CD4-positive, alpha-beta T cell treated with Interleukin-6 at 100 ng/mL for 8 hours (primary cell): ENCODE data around the gene NPLOC4.

Source experiments
- DNase-seq: peaks from one replicate; pipeline ENCODE4 v3.0.0-alpha.2; 2020; ENCODE audit warnings: mixed read lengths, low spot score

Gene NPLOC4

GRCh38 chr17:81545160-81545949 is 91.6 kb downstream of the NPLOC4 start:
- DNase-seq, result no peak

GRCh38 chr17:81544281-81544974 is 92.5 kb downstream of the NPLOC4 start:
- DNase-seq, result no peak

DNA sequence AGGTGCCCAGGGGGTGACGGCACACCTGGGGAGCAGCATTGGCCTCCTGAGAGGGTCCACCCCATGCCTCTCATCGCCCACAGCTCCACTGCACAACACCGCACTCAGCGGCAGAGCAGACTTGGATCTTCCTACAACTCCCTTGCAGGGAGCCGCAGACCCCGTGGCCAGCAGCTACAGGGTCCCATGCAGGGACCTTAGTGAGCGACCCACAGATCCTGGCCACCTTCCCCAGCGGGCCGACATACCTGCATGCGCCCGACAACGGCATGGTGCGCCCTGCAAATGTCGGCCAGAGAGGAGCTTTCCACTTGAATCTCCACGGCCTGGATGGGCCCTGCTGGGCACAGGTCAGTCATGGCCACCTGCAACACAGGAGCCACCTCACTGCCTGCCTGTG is 93.2 kb downstream of the NPLOC4 start:
- DNase-seq, result no peak

DNA sequence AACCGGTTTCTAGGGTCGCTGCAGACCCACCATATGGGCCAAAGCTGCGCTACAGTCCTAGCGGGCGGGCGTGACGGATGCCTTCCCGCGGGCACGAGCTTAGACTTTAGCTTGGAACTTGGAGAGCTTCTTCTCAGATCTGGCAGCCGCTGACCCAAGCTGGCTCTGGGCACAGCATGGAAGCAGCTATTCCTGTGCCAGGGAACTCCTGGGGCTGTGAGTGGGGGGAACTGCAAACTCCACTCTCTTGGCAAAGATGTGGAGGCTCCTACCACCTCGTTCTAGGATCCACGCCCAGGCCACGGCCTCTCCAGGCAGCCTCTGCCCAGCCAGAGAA is 93.6 kb downstream of the NPLOC4 start:
- no peak for DNase-seq

DNA sequence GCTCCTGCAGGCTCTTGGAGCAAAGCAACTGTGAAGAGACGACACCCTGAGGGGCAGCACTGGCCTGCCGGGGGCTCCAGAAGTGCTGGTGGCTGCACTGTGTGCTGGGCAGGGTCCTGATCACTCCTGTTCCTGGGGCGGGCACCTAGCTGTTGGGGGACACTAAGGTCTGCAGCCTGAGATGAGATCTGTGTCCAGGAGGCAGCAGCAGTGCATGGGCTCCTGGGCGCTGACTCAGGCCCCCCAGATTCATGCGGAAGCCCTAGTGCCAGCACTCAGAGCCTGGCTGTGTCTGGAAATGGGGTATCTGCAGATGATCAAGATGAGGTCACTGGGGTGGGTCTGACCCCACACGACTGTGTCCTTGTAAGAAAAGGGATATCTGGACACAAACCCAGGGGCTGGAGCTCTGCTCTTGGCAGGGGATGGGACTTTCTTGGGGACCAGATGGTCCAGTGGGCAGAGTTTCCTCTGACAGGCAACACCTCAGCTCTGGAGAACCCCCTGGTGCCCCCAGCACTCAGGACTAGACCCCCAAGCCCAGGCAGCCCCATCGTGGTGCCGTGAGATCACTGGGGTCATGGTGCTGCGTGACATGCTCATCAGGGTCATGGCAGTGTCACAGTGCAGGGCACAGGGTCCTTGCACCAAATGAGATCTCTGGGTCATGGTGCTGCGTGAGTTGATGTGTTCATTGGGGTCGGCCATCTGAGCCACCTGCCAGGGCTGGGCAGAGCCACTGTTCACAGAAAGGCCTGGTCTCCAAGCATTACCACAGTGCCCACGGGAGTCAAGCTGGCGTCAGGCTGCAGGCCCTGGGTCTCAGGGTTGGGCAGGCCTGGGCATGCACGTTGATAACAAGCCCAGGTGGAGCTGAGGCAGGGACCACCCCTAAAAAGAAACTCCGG is 94.2 kb downstream of the NPLOC4 start:
- DNase-seq, result no peak

DNA sequence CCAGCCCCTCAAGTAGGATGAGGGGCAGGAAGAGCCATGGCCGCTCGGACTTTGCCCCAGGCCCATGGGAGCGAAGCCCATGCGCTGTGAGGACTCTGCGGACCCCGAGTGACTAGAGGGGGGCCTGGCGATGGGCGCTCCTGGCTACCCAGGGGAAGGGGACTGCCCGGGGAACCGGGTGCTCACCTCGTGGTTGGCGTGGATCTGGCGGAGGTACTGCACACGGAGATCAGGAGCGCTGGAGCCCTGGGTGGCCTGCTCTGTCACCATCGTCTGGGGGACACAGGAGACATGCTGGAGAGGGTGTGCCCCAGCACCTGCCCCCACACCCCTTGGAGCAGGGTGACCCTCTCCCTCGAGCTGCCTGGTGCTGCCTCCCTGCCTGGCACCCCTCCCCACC is 95.8 kb downstream of the NPLOC4 start:
- no peak for DNase-seq

- DNase-seq, result no peak
These were observed 96.3 kb downstream of the NPLOC4 start for GRCh38 chr17:81540676-81541027.

GRCh38 chr17:81539961-81540675 is 96.8 kb downstream of the NPLOC4 start:
- DNase-seq, result no peak

DNA sequence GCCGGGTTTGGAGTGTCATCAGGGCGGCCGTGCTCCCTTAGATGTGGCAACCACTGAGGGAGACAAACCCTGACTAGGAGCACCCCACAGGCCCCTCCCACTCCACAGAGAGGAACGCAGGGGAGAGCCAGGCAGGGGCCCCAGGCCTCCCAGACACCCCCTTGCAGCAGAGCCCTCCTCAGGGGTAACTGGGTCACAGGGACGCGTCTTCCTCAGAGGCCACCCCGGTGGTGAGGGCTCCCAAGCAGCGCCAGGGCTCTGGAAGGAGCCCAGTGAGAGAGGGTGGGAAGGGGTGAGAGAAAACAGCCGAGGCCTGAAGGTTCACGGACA is 97.4 kb downstream of the NPLOC4 start:
- DNase-seq, result no peak

GRCh38 chr17:81538651-81539570 is 98.0 kb downstream of the NPLOC4 start:
- no peak for DNase-seq

DNA sequence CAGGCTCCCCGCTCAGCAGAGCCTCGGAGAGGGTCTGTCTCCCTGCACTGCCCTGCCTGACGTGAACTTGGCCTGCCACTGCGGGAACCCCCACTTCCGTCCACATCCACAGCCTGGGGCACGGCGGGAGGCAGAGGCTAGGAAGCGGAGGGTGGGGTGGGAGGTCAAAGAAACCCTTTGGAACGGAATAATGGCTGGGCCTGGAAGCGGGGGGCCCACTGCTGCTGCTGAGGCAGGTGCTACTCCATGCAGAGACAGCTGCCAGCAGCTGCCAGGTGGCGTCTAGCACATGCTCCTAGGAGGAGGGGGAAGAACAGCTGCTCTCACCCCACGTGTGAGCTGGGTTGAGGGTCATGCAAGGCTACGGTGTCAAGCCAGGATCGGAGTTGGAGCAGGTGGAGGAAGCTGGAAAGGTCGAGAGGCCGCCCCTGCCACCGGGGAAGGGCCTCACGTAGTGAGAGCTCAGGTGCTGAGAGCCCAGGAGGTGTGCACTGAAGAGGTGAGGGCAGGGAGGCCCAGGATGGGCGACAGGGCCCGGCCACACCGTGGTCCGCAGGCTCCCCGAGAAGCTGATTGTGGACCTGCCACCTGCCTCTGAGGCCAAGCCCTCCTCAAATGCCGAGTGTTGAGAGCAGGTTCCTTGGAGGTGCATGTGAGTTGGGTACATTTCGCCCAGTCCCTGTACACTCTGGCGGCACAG is 98.9 kb downstream of the NPLOC4 start:
- DNase-seq, result no peak

GRCh38 chr17:81537343-81537855 is 99.5 kb downstream of the NPLOC4 start:
- no peak for DNase-seq

DNA sequence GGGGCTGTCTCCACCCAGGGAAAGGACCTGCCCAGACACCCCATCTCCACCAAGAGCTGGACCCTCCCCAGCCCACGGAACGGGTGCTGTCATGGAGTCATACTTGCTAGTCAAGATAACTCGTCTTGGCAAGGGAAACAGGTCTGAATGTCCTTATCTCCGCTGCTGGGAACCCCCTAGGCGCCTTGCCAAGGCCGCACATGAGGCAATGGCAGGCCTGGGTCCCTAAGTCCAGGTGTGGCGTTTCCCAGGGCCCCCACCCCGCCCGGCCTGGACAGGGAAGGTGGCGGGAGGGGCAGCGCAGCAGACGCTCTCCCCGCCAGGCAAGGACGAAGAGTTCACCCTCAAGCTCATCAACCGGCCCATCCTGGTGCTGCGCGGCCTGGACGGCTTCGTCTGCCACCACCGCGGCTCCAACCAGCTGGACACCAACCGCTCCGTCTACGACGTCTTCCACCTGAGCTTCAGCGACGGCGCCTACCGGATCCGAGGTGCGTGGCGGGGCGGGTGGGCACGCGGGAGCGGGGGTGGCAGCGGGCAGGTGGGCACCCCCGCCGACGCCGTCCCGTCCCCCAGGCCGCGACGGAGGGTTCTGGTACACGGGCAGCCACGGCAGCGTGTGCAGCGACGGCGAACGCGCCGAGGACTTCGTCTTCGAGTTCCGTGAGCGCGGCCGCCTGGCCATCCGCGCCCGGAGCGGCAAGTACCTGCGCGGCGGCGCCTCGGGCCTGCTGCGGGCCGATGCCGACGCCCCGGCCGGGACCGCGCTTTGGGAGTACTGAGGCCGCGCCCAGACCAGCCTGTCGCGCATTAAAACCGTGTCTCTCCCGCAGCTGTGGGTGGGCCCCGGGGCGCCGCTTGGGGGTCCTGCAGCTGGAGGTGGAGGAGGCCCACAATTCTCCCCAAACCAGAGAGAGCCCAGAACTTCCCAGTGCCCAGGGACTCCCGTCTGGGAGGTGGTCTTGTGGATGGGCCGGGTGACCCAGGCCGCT is 100.3 kb downstream of the NPLOC4 start:
- DNase-seq, result no peak

GRCh38 chr17:81535480-81536298 is 101.2 kb downstream of the NPLOC4 start:
- DNase-seq, result no peak

- no peak for DNase-seq
These were observed 101.9 kb downstream of the NPLOC4 start for GRCh38 chr17:81535007-81535328.

- DNase-seq, result no peak
These were observed 102.5 kb downstream of the NPLOC4 start for GRCh38 chr17:81534157-81535006.
